Mesodermal cell (in vitro differentiated cells): Measurements from ENCODE around the gene TCF25.
"Not testable (repeated sequence)": the region's sequence is repeated elsewhere in the genome, so short reads cannot be mapped to it uniquely, and the experiment has no call there.

Experiments used
- H3K27ac ChIP-seq: 2 replicates; pipeline ENCODE4 v1.7.0; 2013; ENCODE audit warnings: mild to moderate bottlenecking, low read depth, low read length, moderate library complexity; ENCODE audit not compliant: severe bottlenecking
- H3K36me3 ChIP-seq: 2 replicates; pipeline ENCODE4 v1.7.1; 2013; ENCODE audit warnings: mild to moderate bottlenecking, low read length, moderate library complexity; ENCODE audit not compliant: control insufficient read depth, insufficient read depth
- H3K4me1 ChIP-seq: one replicate; pipeline ENCODE4 v1.7.1; 2013; ENCODE audit warnings: mild to moderate bottlenecking, low read length; ENCODE audit not compliant: insufficient read depth, control insufficient read depth, poor library complexity, severe bottlenecking
- H3K4me3 ChIP-seq: 2 replicates; pipeline ENCODE4 v1.7.0; 2013; ENCODE audit warnings: low read length, control low read depth, mild to moderate bottlenecking; ENCODE audit not compliant: insufficient read depth, poor library complexity, severe bottlenecking; ENCODE audit errors: extremely low read depth
- H3K9me3 ChIP-seq: 2 replicates; pipeline ENCODE4 v1.7.1; 2013; ENCODE audit warnings: mild to moderate bottlenecking, low read length, moderate library complexity; ENCODE audit not compliant: control insufficient read depth
- WGBS, 2 experiments: methylation state at CpG; one replicate each; pipeline ENCODE4 v1.1.5; 2013; ENCODE audit warnings: missing lambda C conversion rate in 2 of 2; ENCODE audit not compliant: insufficient coverage in 2 of 2; 5-methylcytosine and 5-hydroxymethylcytosine counted together

Gene TCF25

GRCh38 chr16:89833664-89834363 lies 39.6 kb upstream of the TCF25 start:
- H3K9me3 ChIP-seq, H3K4me1 ChIP-seq, H3K27ac ChIP-seq, H3K4me3 ChIP-seq, H3K36me3 ChIP-seq: not testable (repeated sequence)
- WGBS, 2 experiments = 96 to 97% methylated on average over 36 to 38 of the region's 39 CpGs

- H3K4me3 ChIP-seq = not testable (repeated sequence)
- whole genome bisulfite sequencing, 2 experiments = 97 to 99% methylated on average over 40 of the region's 42 CpGs
Measured at GRCh38 chr16:89834813-89835363, 38.5 kb upstream of the TCF25 start.

GRCh38 chr16:89836484-89836883 lies 36.9 kb upstream of the TCF25 start:
- WGBS, 2 experiments = 94 to 97% methylated on average over 11 of the region's 15 CpGs
- not testable (repeated sequence) for H3K4me1 ChIP-seq, H3K4me3 ChIP-seq, H3K27ac ChIP-seq, H3K36me3 ChIP-seq, H3K9me3 ChIP-seq

More at GRCh38 chr16:89834813-89835363, 38.5 kb upstream of the TCF25 start:
- H3K27ac ChIP-seq, H3K36me3 ChIP-seq, H3K9me3 ChIP-seq, H3K4me1 ChIP-seq: not testable (repeated sequence)

GRCh38 chr16:89837014-89837546 lies 36.3 kb upstream of the TCF25 start:
- Histone ChIP-seq H3K36me3 (peaks cover 5% of the 10 kb centered on the region), H3K4me3 (no peak overlapping the region), H3K27ac (no peak overlapping the region), H3K9me3 (no peaks in the 10 kb centered on the region), H3K4me1 (peaks cover 4% of the 10 kb centered on the region)
- 96 to 98% methylated on average over 15 to 17 of the region's 17 CpGs for WGBS, 2 experiments

- Histone ChIP-seq H3K4me1 (peaks cover 10% of the 10 kb centered on the region), H3K4me3 (no peak overlapping the region), H3K27ac (no peak overlapping the region), H3K36me3 (no peaks in the 10 kb centered on the region), H3K9me3 (no peaks in the 10 kb centered on the region)
- WGBS, 2 experiments = 90 to 96% methylated on average over 7 of the region's 10 CpGs
Measured at GRCh38 chr16:89841275-89841674, 32.1 kb upstream of the TCF25 start.

- peaks cover 13% of the 10 kb centered on the region for H3K4me1 ChIP-seq
- 91 to 92% methylated on average over 21 to 24 of the region's 26 CpGs for WGBS, 2 experiments
- H3K4me3 ChIP-seq = no peak overlapping the region
- no peaks in the 10 kb centered on the region for H3K36me3 ChIP-seq
- H3K27ac ChIP-seq = no peak overlapping the region
- no peaks in the 10 kb centered on the region for H3K9me3 ChIP-seq
Measured at GRCh38 chr16:89842471-89843408, 30.7 kb upstream of the TCF25 start.

GRCh38 chr16:89843409-89844350 lies 29.7 kb upstream of the TCF25 start:
- Histone ChIP-seq H3K4me3 (no peak overlapping the region), H3K36me3 (no peaks in the 10 kb centered on the region), H3K9me3 (no peaks in the 10 kb centered on the region), H3K27ac (no peak overlapping the region), H3K4me1 (peaks cover 14% of the 10 kb centered on the region)
- WGBS, 2 experiments = 96 to 99% methylated on average over 10 to 13 of the region's 20 CpGs

- Histone ChIP-seq H3K4me1 (peaks cover 10% of the 10 kb centered on the region), H3K4me3 (no peak overlapping the region), H3K27ac (no peak overlapping the region), H3K36me3 (no peaks in the 10 kb centered on the region), H3K9me3 (no peaks in the 10 kb centered on the region)
- 94 to 95% methylated on average over 7 to 8 of the region's 13 CpGs for WGBS, 2 experiments
Measured at GRCh38 chr16:89844739-89845339, 28.6 kb upstream of the TCF25 start.

- WGBS, 2 experiments = 86 to 89% methylated on average over 13 of the region's 13 CpGs
- Histone ChIP-seq H3K4me3 (no peak overlapping the region), H3K36me3 (no peaks in the 10 kb centered on the region), H3K4me1 (peaks cover 10% of the 10 kb centered on the region), H3K9me3 (no peaks in the 10 kb centered on the region), H3K27ac (no peak overlapping the region)
Measured at GRCh38 chr16:89845417-89845816, 28.0 kb upstream of the TCF25 start.
